GM19452 (cell line): Measurements from ENCODE around the gene MRPL16.
"Not testable (repeated sequence)": the region's sequence is repeated elsewhere in the genome, so short reads cannot be mapped to it uniquely, and the experiment has no call there.

Experiments
- ATAC-seq: cut with Tn5 transposase; IDR thresholded peaks from one replicate; pipeline ENCODE4 v1.9.1; 2021; ENCODE audit not compliant: unreplicated experiment

MRPL16 gene

GRCh38 chr11:59813364-59813763 is 2.8 kb upstream of the MRPL16 start:
- ATAC-seq = no peak

GRCh38 chr11:59812220-59812619 is 1.6 kb upstream of the MRPL16 start:
- ATAC-seq = no peak

DNA sequence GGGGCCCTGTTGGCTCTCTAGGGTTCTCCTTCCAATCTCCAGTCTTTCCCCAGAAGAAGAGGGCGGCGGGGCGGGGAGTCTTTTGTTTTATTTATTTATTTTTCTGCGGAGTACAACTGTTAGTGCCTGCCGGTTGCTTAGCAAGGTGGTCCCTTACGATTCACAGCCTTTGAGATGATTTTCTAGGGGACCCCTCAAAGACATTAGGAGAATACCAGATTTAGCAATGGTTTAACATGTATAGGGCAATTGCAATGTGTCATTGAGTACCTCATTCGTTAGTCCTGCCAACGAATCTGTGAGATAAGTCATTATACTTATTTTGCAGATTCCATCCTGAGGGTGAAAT is 307 bp upstream of the MRPL16 start:
- ATAC-seq = no peak

- ATAC-seq = no peak
These were observed 3.4 kb downstream of the MRPL16 start for GRCh38 chr11:59807047-59807610.

GRCh38 chr11:59804061-59804460 is 6.5 kb downstream of the MRPL16 start:
- ATAC-seq = no peak

- no peak for ATAC-seq
These were observed 7.9 kb downstream of the MRPL16 start for GRCh38 chr11:59802639-59803176.

- ATAC-seq = no peak
These were observed 8.5 kb downstream of the MRPL16 start for GRCh38 chr11:59801981-59802638.

- ATAC-seq = no peak
These were observed 9.3 kb downstream of the MRPL16 start for GRCh38 chr11:59801160-59801706.

DNA sequence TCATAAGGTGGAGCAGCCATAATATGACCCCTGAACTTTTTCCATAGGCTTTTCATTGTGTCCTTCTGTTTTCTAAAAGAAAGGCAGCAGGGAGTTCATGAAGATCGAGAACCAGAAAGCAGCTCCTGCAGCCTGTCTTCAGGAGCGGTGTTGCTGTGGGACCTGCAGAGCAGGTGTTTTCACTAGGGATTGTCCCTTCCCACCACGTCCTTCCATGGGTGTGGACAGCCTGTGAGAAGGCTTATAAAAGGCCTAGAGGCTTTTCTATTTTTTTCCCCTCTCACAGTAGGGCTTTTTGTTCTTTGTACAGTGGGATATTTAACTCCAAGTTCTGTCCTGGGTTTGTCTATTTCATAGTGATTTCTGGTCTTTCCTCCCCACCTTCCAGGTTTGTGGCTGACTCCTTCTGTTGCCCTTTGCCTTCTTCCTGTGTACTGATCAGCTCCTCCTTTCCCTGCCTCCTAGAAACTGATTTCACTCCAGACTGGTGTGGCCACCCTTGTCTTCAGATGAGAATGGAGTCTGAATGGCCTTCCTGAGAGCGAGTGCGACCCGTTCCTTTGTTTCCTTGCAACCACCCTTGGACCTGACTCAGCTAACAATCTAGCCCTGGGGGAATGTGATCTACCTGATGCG is 10.1 kb downstream of the MRPL16 start:
- ATAC-seq = no peak

DNA sequence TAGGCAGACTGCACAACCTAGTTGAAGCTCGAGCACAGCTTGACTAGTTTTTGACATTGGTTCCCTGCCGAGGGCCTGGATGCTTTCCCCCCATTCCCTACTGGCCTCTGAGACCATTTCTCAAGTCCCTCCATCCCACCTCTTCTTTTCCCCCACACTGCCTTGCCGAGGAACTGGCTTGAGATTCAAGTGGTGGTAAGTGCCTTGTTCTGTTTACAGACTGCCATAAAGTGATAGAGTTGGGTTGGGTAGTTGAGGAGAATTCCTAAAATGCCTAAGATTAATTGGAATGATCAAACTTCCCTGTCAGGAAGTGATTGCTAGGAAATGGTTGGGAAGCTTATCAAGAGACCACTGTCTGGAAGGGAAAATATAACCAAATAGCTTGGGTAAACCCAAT is 16.2 kb downstream of the MRPL16 start:
- ATAC-seq = no peak

DNA sequence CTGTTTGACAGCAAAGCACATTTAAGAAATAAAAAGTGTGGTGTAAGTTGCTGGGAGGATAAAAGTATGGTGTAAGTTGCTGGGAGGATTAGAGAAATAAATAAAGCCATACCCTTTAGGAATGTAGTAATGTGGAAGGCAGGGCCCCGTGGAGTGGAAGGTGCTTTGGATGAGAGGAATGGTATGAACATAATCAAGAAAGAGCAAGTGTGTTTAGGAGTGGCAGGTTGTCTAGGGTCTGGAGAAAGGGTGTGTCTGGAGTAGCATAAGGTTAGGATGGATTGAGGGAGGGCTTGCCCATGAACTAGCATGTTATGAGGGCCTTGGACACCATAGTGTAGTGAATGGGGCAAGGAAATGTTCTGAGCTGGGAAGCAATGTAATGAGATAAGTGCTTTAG is 18.1 kb downstream of the MRPL16 start:
- ATAC-seq = no peak

GRCh38 chr11:59791639-59792038 is 18.9 kb downstream of the MRPL16 start:
- ATAC-seq = no peak

GRCh38 chr11:59787816-59788215 is 22.8 kb downstream of the MRPL16 start:
- ATAC-seq = no peak

DNA sequence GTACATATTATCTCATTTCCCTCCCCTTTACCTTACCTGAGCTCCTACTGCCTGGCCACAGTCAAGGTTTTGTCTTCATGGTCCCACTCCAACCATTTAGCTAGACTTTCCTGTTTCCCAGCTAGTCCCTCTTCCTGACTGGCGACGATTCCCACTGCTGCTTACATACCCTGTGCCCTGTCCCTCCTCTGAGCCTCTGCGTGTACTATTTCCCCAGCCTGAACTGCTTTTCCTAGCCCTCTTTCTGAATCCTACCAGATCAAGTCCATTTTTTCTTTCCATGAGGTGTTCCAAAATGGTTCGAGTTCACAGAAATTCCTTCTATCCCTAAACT is 23.4 kb downstream of the MRPL16 start:
- no peak for ATAC-seq

GRCh38 chr11:59785818-59786217 is 24.8 kb downstream of the MRPL16 start:
- no peak for ATAC-seq

DNA sequence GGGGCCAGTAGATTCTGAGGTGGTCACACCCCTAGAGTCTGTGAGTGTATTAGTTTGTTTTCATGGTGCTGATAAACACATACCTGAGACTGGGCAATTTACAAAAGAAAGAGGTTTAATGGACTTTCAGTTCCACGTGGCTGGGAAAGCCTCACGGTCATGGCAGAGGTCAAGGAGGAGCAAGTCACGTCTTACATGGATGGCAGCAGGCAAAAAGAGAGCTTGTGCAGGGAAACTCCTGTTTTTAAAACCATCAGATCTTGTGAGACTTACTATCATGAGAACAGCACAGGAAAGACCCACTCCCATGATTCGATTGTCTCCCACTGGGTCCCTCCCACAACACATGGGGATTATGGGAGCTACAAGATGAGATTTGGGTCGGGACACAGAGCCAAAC is 26.1 kb downstream of the MRPL16 start:
- not testable (repeated sequence) for ATAC-seq

GRCh38 chr11:59783632-59784090 is 26.9 kb downstream of the MRPL16 start:
- ATAC-seq = no peak

- no peak for ATAC-seq
These were observed 28.5 kb downstream of the MRPL16 start for GRCh38 chr11:59782080-59782479.

GRCh38 chr11:59779487-59779886 is 31.1 kb downstream of the MRPL16 start:
- no peak for ATAC-seq

DNA sequence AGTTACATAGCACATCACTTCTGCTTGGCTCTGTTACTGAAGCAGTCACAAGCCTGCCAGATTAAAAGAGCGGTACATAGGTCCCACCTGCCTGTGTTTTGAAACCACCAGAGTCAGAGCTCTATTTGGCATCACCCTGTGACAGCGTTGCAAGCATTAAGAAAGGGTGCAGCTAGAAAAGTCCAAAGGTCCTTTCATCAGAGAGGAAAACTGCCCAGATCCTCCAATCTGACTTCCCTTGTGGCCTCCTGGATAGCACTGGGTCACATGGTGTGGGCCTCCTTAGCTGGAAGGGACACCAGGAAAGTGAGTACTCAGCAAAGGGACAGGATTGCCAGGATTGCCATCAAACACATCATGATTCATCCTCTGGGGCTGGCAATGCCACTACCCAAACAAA is 32.5 kb downstream of the MRPL16 start:
- ATAC-seq = no peak

DNA sequence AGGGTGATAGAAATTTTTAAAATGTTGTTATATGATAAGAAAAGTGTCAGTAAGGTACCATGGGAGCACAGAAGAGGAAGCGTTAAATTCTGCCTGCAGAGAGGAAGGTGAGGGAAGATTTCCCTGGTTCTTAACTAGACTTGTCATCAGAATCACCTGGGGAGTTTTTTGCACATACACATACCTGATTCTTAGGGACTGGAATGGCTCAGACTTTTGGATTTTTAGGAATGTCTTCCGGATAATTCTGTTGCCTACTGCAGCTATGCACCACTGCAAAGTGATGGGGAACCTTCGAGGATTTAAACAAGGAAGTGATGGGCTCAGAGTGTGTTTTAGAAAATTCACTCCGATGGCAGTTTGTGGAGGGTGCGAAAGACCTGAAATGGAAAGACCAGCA is 33.5 kb downstream of the MRPL16 start:
- ATAC-seq = no peak
